GM13976 (cell line): ENCODE results near the gene SNCB.

Source experiments
- DNase-seq: peaks from one replicate; pipeline ENCODE4 v3.0.0; 2012; ENCODE audit warnings: low spot score
- in situ Hi-C: fragments of 300-500 bp; cut with MboI; formaldehyde crosslinking; loops from one replicate; pipeline ENCODE4 v1.12.0; 2022; ENCODE audit warnings: low sequenced_read_pairs, mixed read lengths, inconsistent platforms; ENCODE audit not compliant: unreplicated experiment
- TF ChIP-seq, protein P1 (sequence below): IDR thresholded peaks from 2 replicates; pipeline ENCODE4 v1.5.1; 2012; ENCODE audit warnings: borderline replicate concordance, mild to moderate bottlenecking; ENCODE audit not compliant: insufficient read depth; ENCODE audit errors: extremely low read depth, missing control alignments, control extremely low read depth

The SNCB gene

DNA sequence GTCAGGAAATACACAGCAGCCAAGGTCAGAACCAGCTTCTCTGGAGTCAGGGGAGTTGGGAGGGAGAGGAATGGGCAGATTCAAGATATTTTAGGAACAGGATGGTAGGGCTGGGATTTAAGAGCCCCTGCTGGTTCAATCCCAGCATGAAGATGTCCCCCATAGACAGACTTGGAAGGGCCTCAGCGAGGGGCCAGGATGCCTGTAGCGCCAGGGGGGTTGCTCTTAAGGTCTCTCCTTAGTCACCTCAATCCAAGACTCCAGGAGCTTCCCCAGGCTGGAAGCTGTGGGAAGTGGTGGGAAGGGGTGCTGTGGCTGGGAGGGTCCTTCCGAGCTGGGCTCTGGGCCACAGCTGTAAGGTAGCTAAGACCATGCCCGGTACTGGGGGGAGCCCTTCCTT lies 8.9 kb upstream of the SNCB start:
- in situ Hi-C loops, result no loop called here
- DNase-seq, result no peak
- TF ChIP-seq, protein P1, sequence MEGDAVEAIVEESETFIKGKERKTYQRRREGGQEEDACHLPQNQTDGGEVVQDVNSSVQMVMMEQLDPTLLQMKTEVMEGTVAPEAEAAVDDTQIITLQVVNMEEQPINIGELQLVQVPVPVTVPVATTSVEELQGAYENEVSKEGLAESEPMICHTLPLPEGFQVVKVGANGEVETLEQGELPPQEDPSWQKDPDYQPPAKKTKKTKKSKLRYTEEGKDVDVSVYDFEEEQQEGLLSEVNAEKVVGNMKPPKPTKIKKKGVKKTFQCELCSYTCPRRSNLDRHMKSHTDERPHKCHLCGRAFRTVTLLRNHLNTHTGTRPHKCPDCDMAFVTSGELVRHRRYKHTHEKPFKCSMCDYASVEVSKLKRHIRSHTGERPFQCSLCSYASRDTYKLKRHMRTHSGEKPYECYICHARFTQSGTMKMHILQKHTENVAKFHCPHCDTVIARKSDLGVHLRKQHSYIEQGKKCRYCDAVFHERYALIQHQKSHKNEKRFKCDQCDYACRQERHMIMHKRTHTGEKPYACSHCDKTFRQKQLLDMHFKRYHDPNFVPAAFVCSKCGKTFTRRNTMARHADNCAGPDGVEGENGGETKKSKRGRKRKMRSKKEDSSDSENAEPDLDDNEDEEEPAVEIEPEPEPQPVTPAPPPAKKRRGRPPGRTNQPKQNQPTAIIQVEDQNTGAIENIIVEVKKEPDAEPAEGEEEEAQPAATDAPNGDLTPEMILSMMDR, result no peak

DNA sequence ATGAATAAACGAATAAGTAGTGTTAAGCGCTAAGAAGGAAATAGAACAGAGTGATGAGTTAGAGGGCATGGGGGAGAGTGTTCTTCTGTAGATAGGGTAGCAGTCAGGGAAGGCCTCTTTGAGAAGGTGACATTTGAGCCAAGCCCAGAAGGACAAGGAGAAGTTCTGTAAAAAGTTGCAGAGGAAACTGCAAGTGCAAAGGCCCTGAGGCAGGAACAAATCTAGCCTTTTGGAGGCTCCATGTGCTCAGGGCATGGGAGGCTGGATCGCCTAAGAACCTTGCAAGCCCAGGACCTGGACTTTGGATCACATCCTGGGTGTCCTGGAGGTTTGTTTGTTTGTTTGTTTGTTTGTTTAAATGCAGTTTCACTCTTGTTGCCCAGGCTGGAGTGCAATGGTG lies 8.1 kb upstream of the SNCB start:
- DNase-seq, result no peak
- TF ChIP-seq, protein P1, result no peak
- in situ Hi-C loops, result no loop called here

DNA sequence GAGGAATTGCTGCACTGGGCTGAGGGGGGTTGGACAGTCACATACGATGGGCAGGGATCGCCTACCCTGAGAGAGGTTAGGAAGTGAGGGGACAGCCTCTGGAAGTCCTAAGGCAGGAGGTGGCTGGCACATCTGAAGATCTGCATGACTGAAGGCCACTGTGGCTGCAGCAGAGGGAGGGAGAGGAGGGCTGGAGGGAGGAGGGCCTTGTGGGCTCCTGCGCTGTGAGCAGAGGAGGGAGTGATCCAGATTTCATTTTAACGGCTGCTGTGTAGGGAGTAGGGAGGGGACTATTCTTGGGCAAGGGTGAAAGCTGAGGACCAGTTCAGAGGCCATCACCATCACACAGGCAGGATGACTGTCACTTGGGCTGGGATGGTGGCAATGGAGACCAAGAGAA lies 7.2 kb upstream of the SNCB start:
- TF ChIP-seq, protein P1, result no peak
- in situ Hi-C loops, result no loop called here
- DNase-seq, result no peak

DNA sequence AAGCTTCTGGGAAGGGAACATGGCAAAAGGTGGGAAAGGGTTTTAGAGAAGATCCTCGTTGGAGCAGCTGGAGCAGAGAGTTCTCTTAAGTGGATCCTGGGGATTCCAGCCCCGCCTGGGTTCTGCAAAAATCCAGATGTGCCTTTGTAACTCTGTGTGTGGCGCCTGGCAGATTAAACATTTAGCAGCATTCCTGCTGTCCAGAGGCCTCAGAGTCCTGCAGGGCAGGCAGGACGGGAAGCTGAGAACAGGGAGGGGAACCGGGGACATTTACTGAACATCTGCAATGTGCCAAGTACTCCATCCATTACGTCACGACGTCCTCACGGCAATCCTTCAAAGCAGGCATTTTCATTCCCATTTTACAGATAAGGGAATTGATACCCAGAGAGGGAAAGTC lies 6.1 kb upstream of the SNCB start:
- in situ Hi-C loops, result no loop called here
- DNase-seq, result no peak
- TF ChIP-seq, protein P1, result no peak

DNA sequence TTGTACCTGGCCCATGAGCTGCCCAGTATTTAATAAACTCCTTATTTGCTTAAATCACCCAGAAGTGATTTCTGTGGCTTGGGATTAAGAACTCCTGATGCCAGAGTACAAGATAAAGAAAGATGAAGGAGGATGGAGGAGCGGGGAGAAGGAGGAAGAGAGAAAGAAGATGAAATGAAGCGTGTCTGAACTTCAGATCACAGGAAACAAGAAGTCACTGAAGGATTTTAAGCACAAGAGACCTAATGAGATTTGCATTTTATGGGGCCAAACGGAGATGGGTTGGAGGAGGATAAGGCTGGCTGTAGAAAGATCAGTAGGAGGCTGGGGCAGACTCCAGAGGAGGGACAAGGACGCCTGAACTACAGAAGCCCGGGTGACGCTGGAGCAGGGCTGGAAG lies 3.3 kb upstream of the SNCB start:
- no peak for DNase-seq
- TF ChIP-seq, protein P1, result no peak
- in situ Hi-C loops, result no loop called here

DNA sequence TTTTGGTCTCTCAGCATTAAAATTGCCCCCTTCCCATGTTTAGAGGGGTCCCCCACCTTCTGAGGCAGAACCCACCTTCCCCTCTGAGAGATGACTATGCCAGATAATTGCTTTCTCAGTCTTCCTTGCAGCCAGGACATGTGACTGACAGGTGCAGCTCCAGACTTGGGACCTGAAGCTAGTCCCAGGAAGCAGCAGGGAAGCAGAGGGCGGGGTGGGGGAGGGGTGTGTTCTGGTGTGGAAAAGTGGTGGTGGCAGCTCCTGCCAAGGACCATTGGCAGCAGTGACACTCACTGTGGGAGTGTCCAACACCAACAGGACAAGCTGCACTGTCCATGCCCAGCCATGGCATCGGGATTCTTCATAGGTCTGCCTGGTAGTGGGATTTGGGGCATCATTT lies 2.4 kb upstream of the SNCB start:
- no peak for DNase-seq
- in situ Hi-C loops, result no loop called here
- TF ChIP-seq, protein P1, result no peak
